ENCODE data around the gene ST6GAL1. TPM values are rescaled to one million over a fixed set of nuclear protein-coding genes. Genes with fewer than 3 reads are reported as not detected.

ST6GAL1 gene
- total and polyA plus RNA-seq, 2 of the 13 experiments (the other 11 are each of a cell fraction or from before 2014, with no cell fraction given): 79.9 to 164 TPM

DNA sequence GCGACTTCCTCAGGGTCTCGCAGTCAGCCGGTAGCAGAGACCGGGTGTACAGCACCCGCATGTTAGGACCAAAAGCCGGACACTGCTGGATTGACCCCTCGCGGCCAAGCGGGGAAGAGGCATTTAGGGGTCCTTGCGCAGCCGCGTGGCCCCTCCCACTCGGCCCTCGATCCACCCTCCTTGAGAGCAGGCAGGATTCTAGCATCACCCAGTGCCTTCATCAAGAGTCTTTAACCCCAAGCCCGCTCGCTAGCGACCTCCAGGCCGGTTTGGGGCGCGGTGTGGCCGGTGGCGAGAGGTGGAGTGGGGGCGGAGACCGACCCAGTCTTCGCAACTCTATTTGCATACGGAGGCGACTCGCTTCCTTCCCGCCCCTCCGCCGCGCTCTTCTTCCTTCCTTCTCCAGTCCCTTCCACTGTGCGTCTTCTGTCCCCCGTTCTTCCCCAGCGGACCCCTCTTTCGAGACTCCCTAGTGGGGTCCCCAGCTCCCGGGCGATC is at the start of gene ST6GAL1 (continued):
- TF ChIP-seq, protein P1, sequence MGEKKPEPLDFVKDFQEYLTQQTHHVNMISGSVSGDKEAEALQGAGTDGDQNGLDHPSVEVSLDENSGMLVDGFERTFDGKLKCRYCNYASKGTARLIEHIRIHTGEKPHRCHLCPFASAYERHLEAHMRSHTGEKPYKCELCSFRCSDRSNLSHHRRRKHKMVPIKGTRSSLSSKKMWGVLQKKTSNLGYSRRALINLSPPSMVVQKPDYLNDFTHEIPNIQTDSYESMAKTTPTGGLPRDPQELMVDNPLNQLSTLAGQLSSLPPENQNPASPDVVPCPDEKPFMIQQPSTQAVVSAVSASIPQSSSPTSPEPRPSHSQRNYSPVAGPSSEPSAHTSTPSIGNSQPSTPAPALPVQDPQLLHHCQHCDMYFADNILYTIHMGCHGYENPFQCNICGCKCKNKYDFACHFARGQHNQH (CRISPR knock-in tag; IDR thresholded peaks at IDR 0.05): no peak
- TF ChIP-seq, protein P2, sequence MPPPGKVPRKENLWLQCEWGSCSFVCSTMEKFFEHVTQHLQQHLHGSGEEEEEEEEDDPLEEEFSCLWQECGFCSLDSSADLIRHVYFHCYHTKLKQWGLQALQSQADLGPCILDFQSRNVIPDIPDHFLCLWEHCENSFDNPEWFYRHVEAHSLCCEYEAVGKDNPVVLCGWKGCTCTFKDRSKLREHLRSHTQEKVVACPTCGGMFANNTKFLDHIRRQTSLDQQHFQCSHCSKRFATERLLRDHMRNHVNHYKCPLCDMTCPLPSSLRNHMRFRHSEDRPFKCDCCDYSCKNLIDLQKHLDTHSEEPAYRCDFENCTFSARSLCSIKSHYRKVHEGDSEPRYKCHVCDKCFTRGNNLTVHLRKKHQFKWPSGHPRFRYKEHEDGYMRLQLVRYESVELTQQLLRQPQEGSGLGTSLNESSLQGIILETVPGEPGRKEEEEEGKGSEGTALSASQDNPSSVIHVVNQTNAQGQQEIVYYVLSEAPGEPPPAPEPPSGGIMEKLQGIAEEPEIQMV (CRISPR knock-in tag; IDR thresholded peaks at IDR 0.05; ENCODE audit: low read depth): peak; percentile 49; the same call in 1 of the 2 replicates
- TF ChIP-seq ZNF660 (CRISPR knock-in tag; IDR thresholded peaks at IDR 0.05; ENCODE audit: borderline replicate concordance, low read depth) (no peak), POLR2AphosphoS5 (IDR thresholded peaks at IDR 0.05; ENCODE audit: low read depth, low read length) (0 out of 2 replicates have a peak, but pooled peaks have one; percentile 28), ZNF180 (CRISPR knock-in tag; IDR thresholded peaks at IDR 0.05; ENCODE audit: borderline replicate concordance, low read depth) (no peak), MIER2 (CRISPR knock-in tag; IDR thresholded peaks at IDR 0.05) (no peak), FOXA3 (CRISPR knock-in tag; IDR thresholded peaks at IDR 0.05) (0 out of 2 replicates have a peak, but pooled peaks have one; percentile 13), POGZ (CRISPR knock-in tag; IDR thresholded peaks at IDR 0.05) (0 out of 2 replicates have a peak, but pooled peaks have one; percentile 7), ZNF543 (CRISPR knock-in tag; IDR thresholded peaks at IDR 0.05) (no peak), ZNF367 (CRISPR knock-in tag; IDR thresholded peaks at IDR 0.05; ENCODE audit: borderline replicate concordance) (no peak), NR2F6 (IDR thresholded peaks at IDR 0.05) (no peak), NR2F6 (CRISPR knock-in tag; IDR thresholded peaks at IDR 0.05) (no peak), ZNF761 (CRISPR knock-in tag; conservative IDR thresholded peaks at IDR 0.05) (0 out of 2 replicates have a peak, but pooled peaks have one; percentile 54)
- TF ChIP-seq, protein P3, sequence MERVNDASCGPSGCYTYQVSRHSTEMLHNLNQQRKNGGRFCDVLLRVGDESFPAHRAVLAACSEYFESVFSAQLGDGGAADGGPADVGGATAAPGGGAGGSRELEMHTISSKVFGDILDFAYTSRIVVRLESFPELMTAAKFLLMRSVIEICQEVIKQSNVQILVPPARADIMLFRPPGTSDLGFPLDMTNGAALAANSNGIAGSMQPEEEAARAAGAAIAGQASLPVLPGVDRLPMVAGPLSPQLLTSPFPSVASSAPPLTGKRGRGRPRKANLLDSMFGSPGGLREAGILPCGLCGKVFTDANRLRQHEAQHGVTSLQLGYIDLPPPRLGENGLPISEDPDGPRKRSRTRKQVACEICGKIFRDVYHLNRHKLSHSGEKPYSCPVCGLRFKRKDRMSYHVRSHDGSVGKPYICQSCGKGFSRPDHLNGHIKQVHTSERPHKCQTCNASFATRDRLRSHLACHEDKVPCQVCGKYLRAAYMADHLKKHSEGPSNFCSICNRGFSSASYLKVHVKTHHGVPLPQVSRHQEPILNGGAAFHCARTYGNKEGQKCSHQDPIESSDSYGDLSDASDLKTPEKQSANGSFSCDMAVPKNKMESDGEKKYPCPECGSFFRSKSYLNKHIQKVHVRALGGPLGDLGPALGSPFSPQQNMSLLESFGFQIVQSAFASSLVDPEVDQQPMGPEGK (CRISPR knock-in tag; IDR thresholded peaks at IDR 0.05): peak; percentile 27; the same call in 1 of the 2 replicates
- TF ChIP-seq, protein P4, sequence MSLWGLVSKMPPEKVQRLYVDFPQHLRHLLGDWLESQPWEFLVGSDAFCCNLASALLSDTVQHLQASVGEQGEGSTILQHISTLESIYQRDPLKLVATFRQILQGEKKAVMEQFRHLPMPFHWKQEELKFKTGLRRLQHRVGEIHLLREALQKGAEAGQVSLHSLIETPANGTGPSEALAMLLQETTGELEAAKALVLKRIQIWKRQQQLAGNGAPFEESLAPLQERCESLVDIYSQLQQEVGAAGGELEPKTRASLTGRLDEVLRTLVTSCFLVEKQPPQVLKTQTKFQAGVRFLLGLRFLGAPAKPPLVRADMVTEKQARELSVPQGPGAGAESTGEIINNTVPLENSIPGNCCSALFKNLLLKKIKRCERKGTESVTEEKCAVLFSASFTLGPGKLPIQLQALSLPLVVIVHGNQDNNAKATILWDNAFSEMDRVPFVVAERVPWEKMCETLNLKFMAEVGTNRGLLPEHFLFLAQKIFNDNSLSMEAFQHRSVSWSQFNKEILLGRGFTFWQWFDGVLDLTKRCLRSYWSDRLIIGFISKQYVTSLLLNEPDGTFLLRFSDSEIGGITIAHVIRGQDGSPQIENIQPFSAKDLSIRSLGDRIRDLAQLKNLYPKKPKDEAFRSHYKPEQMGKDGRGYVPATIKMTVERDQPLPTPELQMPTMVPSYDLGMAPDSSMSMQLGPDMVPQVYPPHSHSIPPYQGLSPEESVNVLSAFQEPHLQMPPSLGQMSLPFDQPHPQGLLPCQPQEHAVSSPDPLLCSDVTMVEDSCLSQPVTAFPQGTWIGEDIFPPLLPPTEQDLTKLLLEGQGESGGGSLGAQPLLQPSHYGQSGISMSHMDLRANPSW (CRISPR knock-in tag; IDR thresholded peaks at IDR 0.05; ENCODE audit: borderline replicate concordance): no peak
- TF ChIP-seq, protein P5, sequence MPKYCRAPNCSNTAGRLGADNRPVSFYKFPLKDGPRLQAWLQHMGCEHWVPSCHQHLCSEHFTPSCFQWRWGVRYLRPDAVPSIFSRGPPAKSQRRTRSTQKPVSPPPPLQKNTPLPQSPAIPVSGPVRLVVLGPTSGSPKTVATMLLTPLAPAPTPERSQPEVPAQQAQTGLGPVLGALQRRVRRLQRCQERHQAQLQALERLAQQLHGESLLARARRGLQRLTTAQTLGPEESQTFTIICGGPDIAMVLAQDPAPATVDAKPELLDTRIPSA (CRISPR knock-in tag; IDR thresholded peaks at IDR 0.05; ENCODE audit: borderline replicate concordance): no peak
- TF ChIP-seq, protein P6, sequence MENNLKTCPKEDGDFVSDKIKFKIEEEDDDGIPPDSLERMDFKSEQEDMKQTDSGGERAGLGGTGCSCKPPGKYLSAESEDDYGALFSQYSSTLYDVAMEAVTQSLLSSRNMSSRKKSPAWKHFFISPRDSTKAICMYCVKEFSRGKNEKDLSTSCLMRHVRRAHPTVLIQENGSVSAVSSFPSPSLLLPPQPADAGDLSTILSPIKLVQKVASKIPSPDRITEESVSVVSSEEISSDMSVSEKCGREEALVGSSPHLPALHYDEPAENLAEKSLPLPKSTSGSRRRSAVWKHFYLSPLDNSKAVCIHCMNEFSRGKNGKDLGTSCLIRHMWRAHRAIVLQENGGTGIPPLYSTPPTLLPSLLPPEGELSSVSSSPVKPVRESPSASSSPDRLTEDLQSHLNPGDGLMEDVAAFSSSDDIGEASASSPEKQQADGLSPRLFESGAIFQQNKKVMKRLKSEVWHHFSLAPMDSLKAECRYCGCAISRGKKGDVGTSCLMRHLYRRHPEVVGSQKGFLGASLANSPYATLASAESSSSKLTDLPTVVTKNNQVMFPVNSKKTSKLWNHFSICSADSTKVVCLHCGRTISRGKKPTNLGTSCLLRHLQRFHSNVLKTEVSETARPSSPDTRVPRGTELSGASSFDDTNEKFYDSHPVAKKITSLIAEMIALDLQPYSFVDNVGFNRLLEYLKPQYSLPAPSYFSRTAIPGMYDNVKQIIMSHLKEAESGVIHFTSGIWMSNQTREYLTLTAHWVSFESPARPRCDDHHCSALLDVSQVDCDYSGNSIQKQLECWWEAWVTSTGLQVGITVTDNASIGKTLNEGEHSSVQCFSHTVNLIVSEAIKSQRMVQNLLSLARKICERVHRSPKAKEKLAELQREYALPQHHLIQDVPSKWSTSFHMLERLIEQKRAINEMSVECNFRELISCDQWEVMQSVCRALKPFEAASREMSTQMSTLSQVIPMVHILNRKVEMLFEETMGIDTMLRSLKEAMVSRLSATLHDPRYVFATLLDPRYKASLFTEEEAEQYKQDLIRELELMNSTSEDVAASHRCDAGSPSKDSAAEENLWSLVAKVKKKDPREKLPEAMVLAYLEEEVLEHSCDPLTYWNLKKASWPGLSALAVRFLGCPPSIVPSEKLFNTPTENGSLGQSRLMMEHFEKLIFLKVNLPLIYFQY (CRISPR knock-in tag; IDR thresholded peaks at IDR 0.05; ENCODE audit: borderline replicate concordance): peak; percentile 25; the same call in 1 of the 2 replicates

All from HepG2 (cell line).